ENCODE results near the gene PLS3. TPM values are rescaled to one million over a fixed set of nuclear protein-coding genes. Genes with fewer than 3 reads are reported as not detected.
A peak's percentile ranks its signal among the peaks of the same experiment; 100 is the strongest.
"Not testable (repeated sequence)": the region's sequence is repeated elsewhere in the genome, so short reads cannot be mapped to it uniquely, and the experiment has no call there.

Gene PLS3
- total RNA-seq, 1 donor from 2014 or later: 382 TPM

DNA sequence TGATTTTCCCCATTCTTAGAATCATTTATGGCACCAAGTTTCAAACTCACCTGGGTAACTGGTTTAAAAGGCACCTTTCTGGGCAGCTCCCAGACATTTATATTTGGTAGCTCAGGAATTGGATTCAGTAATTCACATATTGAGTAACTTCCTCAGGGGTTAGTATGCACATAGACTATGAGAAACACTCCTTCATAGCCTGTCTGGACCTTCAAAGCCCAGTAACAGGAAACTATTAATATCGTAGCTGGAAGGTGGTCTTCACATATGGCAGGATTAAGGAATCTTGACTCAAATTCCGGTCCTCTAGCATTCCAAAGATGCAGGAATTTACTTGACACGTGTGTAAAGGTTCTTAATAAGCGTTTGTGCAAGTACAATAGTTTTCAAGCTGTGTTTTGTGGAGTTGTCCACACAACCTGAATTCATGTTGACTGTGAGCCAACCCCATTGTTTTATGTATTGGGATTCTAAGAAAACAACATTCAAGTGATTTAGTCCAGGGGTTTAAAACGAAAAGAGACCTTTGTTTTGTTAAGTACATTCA is 78.4 kb downstream of the PLS3 start:
- Histone ChIP-seq H3K4me3 (no peak overlapping the region), H3K4me1 (no peaks in the 10 kb centered on the region), H3K27ac (no peak overlapping the region), H3K36me3 (no peaks in the 10 kb centered on the region), H3K9me3 (no peaks in the 10 kb centered on the region), H3K27me3 (no peaks in the 10 kb centered on the region)
- TF ChIP-seq, protein P1, sequence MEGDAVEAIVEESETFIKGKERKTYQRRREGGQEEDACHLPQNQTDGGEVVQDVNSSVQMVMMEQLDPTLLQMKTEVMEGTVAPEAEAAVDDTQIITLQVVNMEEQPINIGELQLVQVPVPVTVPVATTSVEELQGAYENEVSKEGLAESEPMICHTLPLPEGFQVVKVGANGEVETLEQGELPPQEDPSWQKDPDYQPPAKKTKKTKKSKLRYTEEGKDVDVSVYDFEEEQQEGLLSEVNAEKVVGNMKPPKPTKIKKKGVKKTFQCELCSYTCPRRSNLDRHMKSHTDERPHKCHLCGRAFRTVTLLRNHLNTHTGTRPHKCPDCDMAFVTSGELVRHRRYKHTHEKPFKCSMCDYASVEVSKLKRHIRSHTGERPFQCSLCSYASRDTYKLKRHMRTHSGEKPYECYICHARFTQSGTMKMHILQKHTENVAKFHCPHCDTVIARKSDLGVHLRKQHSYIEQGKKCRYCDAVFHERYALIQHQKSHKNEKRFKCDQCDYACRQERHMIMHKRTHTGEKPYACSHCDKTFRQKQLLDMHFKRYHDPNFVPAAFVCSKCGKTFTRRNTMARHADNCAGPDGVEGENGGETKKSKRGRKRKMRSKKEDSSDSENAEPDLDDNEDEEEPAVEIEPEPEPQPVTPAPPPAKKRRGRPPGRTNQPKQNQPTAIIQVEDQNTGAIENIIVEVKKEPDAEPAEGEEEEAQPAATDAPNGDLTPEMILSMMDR (IDR thresholded peaks at IDR 0.05): no peak
- TF ChIP-seq POLR2A (IDR thresholded peaks at IDR 0.05) (no peak), POLR2AphosphoS5 (IDR thresholded peaks at IDR 0.05; ENCODE audit: insufficient read depth in 1 of 2, low read depth in 1 of 2) (no peak)
- DNase-seq (ENCODE audit: extremely low spot score in 2 of 2): no peak
- intact Hi-C loops (cut with DNase I): no loop called here

DNA sequence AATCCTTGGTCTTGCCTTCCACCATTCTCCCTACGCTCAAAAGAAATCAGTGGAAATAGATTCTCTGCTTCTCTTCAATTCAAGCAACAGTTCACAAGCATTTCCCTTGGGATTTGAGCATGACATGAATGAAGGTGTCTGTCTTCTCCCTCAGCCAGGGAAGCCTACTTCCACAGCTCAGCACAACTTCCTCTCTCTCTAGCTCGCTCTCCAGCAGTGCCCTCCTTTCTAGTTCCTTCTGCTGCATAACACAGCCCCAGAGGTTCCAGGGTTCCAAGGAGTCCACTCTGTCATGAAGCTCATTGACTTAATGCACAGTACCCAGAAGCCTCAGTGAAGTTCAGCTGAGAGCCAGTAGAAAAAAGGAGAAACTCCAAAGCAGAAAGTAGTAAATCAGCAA is 81.3 kb downstream of the PLS3 start:
- H3K27me3 ChIP-seq: no peaks in the 10 kb centered on the region
- no peaks in the 10 kb centered on the region for H3K9me3 ChIP-seq
- intact Hi-C loops (cut with DNase I): loop anchor here (2.0 kb wide), 1 partner anchor 312 kb away; no protein-coding TSS in a partner anchor
- no peak overlapping the region for H3K4me3 ChIP-seq
- H3K36me3 ChIP-seq: peaks cover 0 to 6% of the 10 kb centered on the region in 2 donors
- H3K27ac ChIP-seq: peak overlapping the region; percentile 54
- H3K4me1 ChIP-seq: no peaks in the 10 kb centered on the region
- TF ChIP-seq POLR2A (IDR thresholded peaks at IDR 0.05): no peak
- TF ChIP-seq POLR2AphosphoS5 (IDR thresholded peaks at IDR 0.05; ENCODE audit: insufficient read depth in 1 of 2, low read depth in 1 of 2): no peak
- TF ChIP-seq, protein P1 (IDR thresholded peaks at IDR 0.05): no peak
- no peak for DNase-seq (ENCODE audit: extremely low spot score in 2 of 2)

DNA sequence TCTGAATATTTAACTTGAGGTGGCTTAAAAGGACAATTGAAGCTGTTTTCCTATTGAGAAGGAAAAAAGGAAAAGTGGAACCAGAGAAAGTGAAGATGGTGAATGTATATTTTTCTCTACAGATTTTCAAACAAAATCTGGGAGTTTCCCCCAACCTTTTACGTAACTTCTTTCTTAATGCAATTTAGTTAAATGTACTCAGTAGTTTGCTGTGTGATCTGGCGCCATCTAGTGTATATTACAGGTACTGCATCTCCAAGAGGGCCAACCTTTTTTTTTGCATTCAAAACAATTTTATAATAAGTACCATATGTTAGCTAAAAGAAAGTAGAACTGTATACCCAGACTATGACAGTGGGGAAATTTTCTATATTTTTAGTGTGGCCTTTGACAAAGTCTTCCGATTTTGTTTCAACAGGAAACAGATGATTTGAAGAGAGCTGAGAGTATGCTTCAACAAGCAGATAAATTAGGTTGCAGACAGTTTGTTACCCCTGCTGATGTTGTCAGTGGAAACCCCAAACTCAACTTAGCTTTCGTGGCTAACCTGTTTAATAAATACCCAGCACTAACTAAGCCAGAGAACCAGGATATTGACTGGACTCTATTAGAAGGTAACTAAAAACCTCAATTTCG is 82.0 kb downstream of the PLS3 start:
- H3K36me3 ChIP-seq: peaks cover 0 to 9% of the 10 kb centered on the region in 2 donors
- TF ChIP-seq, protein P1 (IDR thresholded peaks at IDR 0.05): peak; percentile 87 to 94 (median 92)
- TF ChIP-seq POLR2A (IDR thresholded peaks at IDR 0.05) (no peak), POLR2AphosphoS5 (IDR thresholded peaks at IDR 0.05; ENCODE audit: insufficient read depth in 1 of 2, low read depth in 1 of 2) (peak in 1 of 2 donors; percentile 50)
- no peak for DNase-seq (ENCODE audit: extremely low spot score in 2 of 2)
- H3K27ac ChIP-seq: peak overlapping the region; percentile 54
- H3K27me3 ChIP-seq: no peaks in the 10 kb centered on the region
- intact Hi-C loops (cut with DNase I): loop anchor here (2.0 kb wide), 1 partner anchor 312 kb away; no protein-coding TSS in a partner anchor
- no peaks in the 10 kb centered on the region for H3K4me1 ChIP-seq
- H3K4me3 ChIP-seq: no peak overlapping the region
- H3K9me3 ChIP-seq: no peaks in the 10 kb centered on the region

DNA sequence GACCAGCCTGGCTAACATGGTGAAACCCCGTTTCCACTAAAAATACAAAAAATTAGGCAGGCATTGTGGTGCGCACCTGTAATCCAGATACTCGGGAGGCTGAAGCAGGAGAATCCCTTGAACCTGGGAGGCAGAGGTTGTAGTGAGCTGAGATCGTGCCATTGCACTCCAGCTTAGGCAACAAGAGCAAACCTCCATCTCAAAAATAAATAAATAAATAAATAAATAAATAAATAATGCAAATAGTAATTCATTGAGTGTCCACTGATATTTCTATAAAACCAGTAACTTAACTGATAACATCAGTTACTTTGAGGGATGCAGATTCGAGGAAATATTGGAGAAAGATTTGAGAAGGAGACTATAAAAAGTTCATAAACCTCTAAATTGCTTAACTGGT is 83.4 kb downstream of the PLS3 start:
- H3K27me3 ChIP-seq; DNase-seq (ENCODE audit: extremely low spot score in 2 of 2); H3K4me3 ChIP-seq; intact Hi-C loops (cut with DNase I); H3K27ac ChIP-seq; H3K9me3 ChIP-seq; H3K4me1 ChIP-seq: not testable (repeated sequence)
- peaks cover 0 to 11% of the 10 kb centered on the region in 2 donors for H3K36me3 ChIP-seq

DNA sequence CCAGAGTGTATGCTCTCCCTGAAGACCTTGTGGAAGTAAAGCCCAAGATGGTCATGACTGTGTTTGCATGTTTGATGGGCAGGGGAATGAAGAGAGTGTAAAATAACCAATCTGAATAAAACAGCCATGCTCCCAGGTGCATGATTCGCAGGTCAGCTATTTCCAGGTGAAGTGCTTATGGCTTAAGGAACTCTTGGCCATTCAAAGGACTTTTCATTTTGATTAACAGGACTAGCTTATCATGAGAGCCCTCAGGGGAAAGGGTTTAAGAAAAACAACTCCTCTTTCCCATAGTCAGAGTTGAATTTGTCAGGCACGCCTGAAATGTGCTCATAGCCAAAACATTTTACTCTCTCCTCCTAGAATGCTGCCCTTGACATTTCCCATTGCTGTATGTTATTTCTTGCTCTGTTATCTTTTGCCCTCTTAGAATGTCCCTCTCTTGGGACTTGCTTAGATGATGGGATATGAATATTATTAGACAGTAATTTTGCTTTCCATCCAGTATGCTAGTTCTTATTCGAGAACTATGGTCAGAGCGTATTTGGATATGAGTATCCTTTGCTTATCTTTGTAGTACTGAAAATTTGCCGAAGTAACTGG is 88.6 kb downstream of the PLS3 start:
- intact Hi-C loops (cut with DNase I): no loop called here
- H3K27ac ChIP-seq: no peak overlapping the region
- H3K4me3 ChIP-seq: no peak overlapping the region
- TF ChIP-seq, protein P1 (IDR thresholded peaks at IDR 0.05): no peak
- no peak for TF ChIP-seq POLR2AphosphoS5 (IDR thresholded peaks at IDR 0.05; ENCODE audit: insufficient read depth in 1 of 2, low read depth in 1 of 2)
- no peaks in the 10 kb centered on the region for H3K4me1 ChIP-seq
- no peaks in the 10 kb centered on the region for H3K9me3 ChIP-seq
- peaks cover 0 to 11% of the 10 kb centered on the region in 2 donors for H3K36me3 ChIP-seq
- H3K27me3 ChIP-seq: no peaks in the 10 kb centered on the region
- no peak for DNase-seq (ENCODE audit: extremely low spot score in 2 of 2)
